HG02623 (cell line): ENCODE results near the gene XRCC1.
"Not testable (repeated sequence)": the region's sequence is repeated elsewhere in the genome, so short reads cannot be mapped to it uniquely, and the experiment has no call there.

Source experiments
- ATAC-seq: cut with Tn5 transposase; IDR thresholded peaks from one replicate; pipeline ENCODE4 v1.9.1; 2021; ENCODE audit warnings: moderate library complexity; ENCODE audit not compliant: unreplicated experiment

Gene XRCC1

GRCh38 chr19:43575156-43575950, at the start of gene XRCC1, which contains the start of gene PINLYP:
XRCC1 (minus strand) TSS chr19:43575527; CDS start chr19:43575458, 69 bp downstream.
PINLYP (plus strand) TSS chr19:43575801; CDS start chr19:43577192, 1,391 bp downstream.
- ATAC-seq, result peak; percentile 95

- no peak for ATAC-seq
These were observed 49.6 kb upstream of the XRCC1 start for GRCh38 chr19:43624933-43625332.

DNA sequence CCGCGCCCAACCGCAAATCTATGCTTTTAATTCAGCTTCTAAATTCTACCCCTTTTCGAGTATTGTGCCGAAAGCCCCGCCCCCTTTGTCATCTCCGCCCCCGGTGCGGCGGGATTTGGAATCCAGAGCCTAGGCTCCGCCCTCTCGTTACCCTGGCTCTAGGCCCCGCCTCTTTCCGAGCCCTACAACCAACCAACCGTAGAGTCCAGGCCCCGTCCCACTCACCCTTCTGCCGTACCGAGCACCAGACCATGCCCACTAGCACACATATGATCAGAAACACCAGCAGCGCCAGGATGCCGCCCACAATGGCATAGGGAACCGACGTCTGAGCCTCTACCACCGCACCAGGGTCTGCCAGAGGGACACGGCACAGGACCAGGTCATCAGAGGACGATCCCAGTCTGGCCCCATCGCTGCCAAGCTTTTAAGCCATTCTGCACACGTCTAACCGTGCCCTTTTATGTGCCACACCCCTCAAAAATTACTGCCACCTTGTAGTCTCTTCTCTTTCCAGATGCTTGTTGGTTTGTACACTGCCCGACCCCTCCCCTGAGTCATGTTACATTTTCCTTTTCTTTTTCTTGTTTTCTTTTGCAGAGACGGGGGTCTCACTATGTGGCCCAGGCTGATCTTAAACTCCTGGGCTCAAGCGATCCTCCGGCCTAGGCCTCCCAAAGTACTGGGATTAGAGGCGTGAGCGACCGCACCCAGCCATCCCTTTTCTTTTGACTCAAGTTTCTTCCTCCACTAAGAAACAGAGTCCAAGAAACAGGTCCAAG, 48.8 kb upstream of the XRCC1 start:
- ATAC-seq, result no peak

DNA sequence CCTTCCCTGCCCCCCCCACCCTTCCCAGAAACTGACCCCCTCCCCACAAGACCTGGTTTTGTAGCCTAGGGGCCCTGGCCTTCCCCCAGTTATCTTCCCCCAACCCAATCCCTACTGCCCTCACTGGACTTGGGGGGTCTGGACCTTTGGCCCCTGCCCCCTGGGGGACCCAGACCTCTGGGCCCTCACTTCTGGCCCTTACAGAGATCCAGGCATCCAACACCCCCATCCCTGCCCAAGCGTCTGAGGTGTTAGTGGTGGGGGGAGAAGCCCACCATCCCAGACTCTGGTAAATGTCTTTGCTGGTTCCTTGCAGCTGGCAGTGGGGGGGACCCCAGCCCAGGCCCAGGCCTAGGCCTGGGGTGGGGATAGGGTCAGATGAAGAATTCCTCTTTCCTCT, 47.6 kb upstream of the XRCC1 start:
- ATAC-seq, result no peak

DNA sequence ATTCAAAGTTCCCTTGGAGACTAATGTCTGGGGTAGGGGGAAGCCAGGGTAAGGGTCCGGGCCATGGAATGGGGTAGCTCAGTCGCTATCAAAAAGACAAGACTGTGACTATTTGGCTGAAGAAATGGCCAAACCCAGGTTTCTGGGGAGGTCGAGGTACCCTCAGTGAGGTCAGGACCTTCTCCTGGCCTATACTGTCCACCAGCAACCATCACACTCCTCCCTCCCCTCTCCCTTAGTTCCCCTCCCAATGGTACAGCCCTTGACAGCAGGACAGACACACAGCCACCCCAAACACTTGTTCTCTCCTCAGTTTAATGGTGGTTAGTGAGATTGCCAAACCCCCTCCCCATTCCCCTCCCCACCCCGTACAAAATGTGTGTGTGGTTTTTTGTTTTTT, 46.7 kb upstream of the XRCC1 start:
- no peak for ATAC-seq

- no peak for ATAC-seq
These were observed 45.0 kb upstream of the XRCC1 start for GRCh38 chr19:43620061-43621001.

GRCh38 chr19:43619262-43620060, 44.1 kb upstream of the XRCC1 start, which contains the start of gene ZNF428:
ZNF428 (minus strand) TSS chr19:43619629; CDS start chr19:43614304, 5,325 bp downstream.
- peak; percentile 67 for ATAC-seq

DNA sequence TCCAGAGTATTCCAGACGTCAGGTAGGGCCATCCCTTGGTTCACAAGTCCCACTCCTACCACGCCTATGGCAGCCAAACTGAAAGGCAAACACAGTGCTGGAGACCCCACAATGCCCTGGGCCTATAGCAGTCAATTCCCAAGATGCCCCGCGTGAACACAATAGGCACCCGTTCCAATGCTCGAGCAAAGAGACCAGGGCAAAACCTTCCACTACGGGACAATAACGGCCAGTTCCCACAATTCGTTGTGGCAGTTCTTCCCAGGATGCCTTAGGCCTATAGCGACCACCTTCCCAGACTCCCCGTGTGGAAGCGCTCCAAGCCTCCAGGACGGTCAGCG, 43.6 kb upstream of the XRCC1 start:
- peak; percentile 11 for ATAC-seq

DNA sequence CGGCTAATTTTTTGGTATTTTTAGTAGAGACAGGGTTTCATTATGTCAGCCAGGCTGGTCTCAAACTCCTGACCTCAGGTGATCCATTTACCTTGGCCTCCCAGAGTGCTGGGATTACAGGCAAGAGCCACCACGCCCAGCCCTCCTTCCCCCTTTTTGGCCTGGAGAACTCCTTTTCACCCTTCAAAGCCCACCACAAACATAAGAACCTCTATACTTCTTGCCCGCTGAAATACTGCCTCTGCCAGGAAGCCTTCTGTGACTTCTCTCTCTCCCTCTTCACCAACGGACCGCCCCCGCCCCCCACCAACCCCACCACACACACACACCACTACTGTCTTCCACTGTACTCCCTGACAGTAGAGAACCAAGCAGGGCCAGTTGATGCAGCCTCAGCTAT, 41.6 kb upstream of the XRCC1 start:
- no peak for ATAC-seq

GRCh38 chr19:43616306-43616705, 41.0 kb upstream of the XRCC1 start:
- no peak for ATAC-seq

- ATAC-seq, result no peak
These were observed 37.0 kb upstream of the XRCC1 start for GRCh38 chr19:43612374-43612773.

DNA sequence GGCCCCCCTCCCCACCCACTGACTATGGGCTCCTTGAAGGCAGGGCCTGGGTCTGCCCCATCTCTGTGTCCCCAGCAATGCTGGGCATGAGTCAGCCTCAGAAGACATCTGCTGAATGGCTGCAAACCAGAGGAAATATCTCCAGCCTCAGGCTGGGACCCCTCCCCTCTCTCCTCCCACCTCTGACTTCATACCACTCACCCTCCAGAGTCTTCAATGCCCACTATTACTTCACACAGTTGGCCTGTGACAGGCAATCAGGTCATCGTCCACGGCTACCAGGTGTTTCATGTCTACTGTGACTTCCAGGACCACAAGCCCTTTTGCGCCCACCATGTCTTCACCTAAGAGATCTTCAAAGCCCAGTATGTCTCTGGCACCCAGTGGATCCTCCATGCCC, 36.5 kb upstream of the XRCC1 start, which contains the start of gene SRRM5:
Gene SRRM5 (plus strand): TSS at position 301 of the 400 bp plus-strand sequence. CDS start 34 bp downstream, at position 335.
- ATAC-seq, result no peak

DNA sequence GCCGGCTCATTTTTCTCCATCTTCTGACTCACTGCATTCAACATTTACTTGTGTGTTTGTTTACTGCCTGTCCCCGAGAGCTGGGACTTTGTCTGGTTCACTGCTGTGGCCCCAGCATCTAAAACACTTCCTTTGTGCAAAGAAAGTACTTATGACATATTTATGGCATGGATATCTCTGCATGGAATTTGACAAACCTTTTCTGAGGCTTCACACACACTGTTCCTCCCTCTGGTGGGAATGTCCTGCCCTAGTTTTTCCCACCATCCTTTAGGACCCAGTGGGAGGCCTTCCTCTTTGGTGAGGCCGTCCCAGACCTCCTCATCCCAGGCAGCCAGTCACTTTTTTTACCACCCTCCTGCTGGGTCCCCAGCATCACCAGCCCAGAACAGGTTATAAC, 35.2 kb upstream of the XRCC1 start:
- ATAC-seq, result no peak

GRCh38 chr19:43609872-43610271, 34.5 kb upstream of the XRCC1 start:
- no peak for ATAC-seq

GRCh38 chr19:43607238-43608205, 32.2 kb upstream of the XRCC1 start:
- no peak for ATAC-seq

GRCh38 chr19:43606569-43607229, 31.4 kb upstream of the XRCC1 start:
- no peak for ATAC-seq

- no peak for ATAC-seq
These were observed 30.7 kb upstream of the XRCC1 start for GRCh38 chr19:43605875-43606568.

DNA sequence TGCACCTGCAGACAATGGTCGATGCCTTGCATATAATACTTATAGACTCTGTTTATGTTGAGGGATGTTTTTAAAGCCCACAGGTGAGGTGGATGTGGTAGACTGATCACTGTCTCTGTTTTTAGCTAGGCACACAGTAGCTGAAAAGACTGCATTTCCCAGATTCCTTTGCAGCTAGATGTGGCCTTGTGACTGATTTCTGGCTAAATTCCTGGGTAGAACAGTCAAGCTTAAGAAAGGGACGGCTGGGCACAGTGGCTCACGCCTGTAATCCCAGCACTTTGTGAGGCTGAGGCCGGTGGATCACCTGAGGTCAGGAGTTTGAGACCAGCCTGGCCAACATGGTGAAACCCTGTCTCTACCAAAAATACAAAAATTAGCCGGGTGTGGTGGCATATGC, 25.0 kb upstream of the XRCC1 start:
- not testable (repeated sequence) for ATAC-seq
